Gastrocnemius medialis (tissue), 4 donors: ENCODE measurements around the gene LAPTM4A. TPM values are rescaled to one million over a fixed set of nuclear protein-coding genes. Genes with fewer than 3 reads are reported as not detected.

Experiments used
- ATAC-seq, 2 donors: fragments of 150-250 bp; one replicate each; pipeline ENCODE4 v1.9.1; 2016
- DNase-seq, 2 donors: peaks; one replicate each; pipeline ENCODE4 v3.0.0-alpha.2; 2019
- H3K27ac ChIP-seq, 4 donors: fragments of 200-600 bp; sonication (generic); 1 replicate in 1 of 4; 2 replicates in 3 of 4; pipeline ENCODE4 v1.5.1; 2016 to 2018; ENCODE audit warnings: mild to moderate bottlenecking in 2 of 4, moderate library complexity in 1 of 4
- H3K27me3 ChIP-seq, 3 donors: fragments of 200-600 bp; sonication (generic) in 2 of 3; 1 replicate in 1 of 3; 2 replicates in 2 of 3; pipeline versions ENCODE4 v1.5.1 to v1.6.0; 2016 to 2019; ENCODE audit warnings: mild to moderate bottlenecking in 1 of 3, moderate library complexity in 1 of 3
- H3K36me3 ChIP-seq, 2 donors: fragments of 200-600 bp; sonication (generic) in 1 of 2; one replicate each; pipeline ENCODE4 v1.5.1; 2017 to 2018
- H3K4me1 ChIP-seq, 2 donors: fragments of 200-600 bp; sonication (generic) in 1 of 2; one replicate each; pipeline ENCODE4 v1.5.1; 2016 to 2017; ENCODE audit warnings: mild to moderate bottlenecking in 2 of 2
- H3K4me3 ChIP-seq, 4 donors: fragments of 200-600 bp; sonication (generic) in 3 of 4; 1 replicate in 1 of 4; 2 replicates in 3 of 4; pipeline ENCODE4 v1.5.1; 2016 to 2019; ENCODE audit warnings: mild to moderate bottlenecking in 2 of 4
- H3K9me3 ChIP-seq, 3 donors: fragments of 200-600 bp; sonication (generic) in 2 of 3; 1 replicate in 1 of 3; 2 replicates in 2 of 3; pipeline ENCODE4 v1.5.1; 2016 to 2019
- POLR2A ChIP-seq, 2 donors: fragments of 450-650 bp; IDR thresholded peaks; one replicate each; pipeline ENCODE4 v1.6.1; 2017; ENCODE audit warnings: antibody characterized with exemption in 2 of 2, mild to moderate bottlenecking in 2 of 2, moderate library complexity in 2 of 2
- in situ Hi-C, 4 donors: fragments of 200-750 bp; cut with MboI; loops; one replicate each; pipeline versions ENCODE4 v1.15.0 to v1.8.0; 2017; ENCODE audit warnings: low sequenced_read_pairs in 4 of 4
- intact Hi-C: fragments of 100-400 bp; cut with DNase I; formaldehyde crosslinking; loops from one replicate; pipeline ENCODE4 v1.15.1; 2023; ENCODE audit warnings: low total_unique reads
- total RNA-seq, 4 donors: library from RNA; depleted of rRNA; stranded (reverse); fragments of >200 nt; gene quantifications; one replicate each; pipeline versions ENCODE4 v1.1.0 to v1.2.3, GENCODE V29; 2016
- TF ChIP-seq, protein P1 (sequence below), 5 experiments: fragments of 450-650 bp in 3 of 5; fragments of 200-600 bp in 2 of 5; sonication (generic) in 2 of 5; IDR thresholded peaks in 4 of 5; conservative IDR thresholded peaks in 1 of 5; 1 replicate in 4 of 5; 2 replicates in 1 of 5; pipeline ENCODE4 v1.5.1; 2016 to 2019; ENCODE audit warnings: antibody characterized with exemption in 5 of 5, mild to moderate bottlenecking in 3 of 5, moderate library complexity in 3 of 5

Gene LAPTM4A
- total RNA-seq, 4 donors from 2014 or later, result 53.8 to 62.3 (median 57.4) TPM

- H3K36me3 ChIP-seq, result no peaks in the 10 kb centered on the region
Observed at GRCh38 chr2:20061940-20062339, 10.5 kb upstream of the LAPTM4A start.

DNA sequence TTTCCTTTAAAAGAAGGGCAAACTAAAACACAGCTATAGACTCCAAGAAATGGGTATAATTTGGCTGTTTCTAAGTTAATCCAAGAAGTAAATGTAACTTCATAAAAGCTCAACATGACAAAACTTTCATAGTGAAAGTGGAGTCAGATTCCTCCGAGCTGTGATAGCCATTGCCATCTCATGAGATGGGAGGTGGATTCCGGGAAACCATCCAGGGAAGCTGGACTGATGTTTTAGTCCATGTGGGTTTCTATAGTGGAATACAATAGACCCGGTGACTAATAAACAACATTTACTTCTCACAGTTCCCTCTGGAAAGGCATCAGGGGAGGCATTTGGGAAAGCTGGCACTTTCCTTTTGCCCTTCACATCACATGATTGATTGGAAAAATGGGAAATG, 10.0 kb upstream of the LAPTM4A start:
- DNase-seq, result no peak
- no peak for ATAC-seq
- TF ChIP-seq, protein P1, sequence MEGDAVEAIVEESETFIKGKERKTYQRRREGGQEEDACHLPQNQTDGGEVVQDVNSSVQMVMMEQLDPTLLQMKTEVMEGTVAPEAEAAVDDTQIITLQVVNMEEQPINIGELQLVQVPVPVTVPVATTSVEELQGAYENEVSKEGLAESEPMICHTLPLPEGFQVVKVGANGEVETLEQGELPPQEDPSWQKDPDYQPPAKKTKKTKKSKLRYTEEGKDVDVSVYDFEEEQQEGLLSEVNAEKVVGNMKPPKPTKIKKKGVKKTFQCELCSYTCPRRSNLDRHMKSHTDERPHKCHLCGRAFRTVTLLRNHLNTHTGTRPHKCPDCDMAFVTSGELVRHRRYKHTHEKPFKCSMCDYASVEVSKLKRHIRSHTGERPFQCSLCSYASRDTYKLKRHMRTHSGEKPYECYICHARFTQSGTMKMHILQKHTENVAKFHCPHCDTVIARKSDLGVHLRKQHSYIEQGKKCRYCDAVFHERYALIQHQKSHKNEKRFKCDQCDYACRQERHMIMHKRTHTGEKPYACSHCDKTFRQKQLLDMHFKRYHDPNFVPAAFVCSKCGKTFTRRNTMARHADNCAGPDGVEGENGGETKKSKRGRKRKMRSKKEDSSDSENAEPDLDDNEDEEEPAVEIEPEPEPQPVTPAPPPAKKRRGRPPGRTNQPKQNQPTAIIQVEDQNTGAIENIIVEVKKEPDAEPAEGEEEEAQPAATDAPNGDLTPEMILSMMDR (IDR thresholded peaks at IDR 0.05 in 4 of 5, conservative IDR thresholded peaks at IDR 0.05 in 1 of 5), result no peak
- TF ChIP-seq POLR2A (IDR thresholded peaks at IDR 0.05), result no peak
- Histone ChIP-seq H3K9me3 (no peaks in the 10 kb centered on the region), H3K27me3 (no peaks in the 10 kb centered on the region), H3K36me3 (no peaks in the 10 kb centered on the region), H3K4me3 (no peak overlapping the region), H3K27ac (no peak overlapping the region), H3K4me1 (peaks cover 4 to 7% of the 10 kb centered on the region in 2 donors)
- intact Hi-C loops (no loop called here), in situ Hi-C loops (loop anchor here in 1 of 4 donors (25.0 kb wide), 1 partner anchor 576 kb away; no protein-coding TSS in a partner anchor)

More at GRCh38 chr2:20061940-20062339, 10.5 kb upstream of the LAPTM4A start:
- no peaks in the 10 kb centered on the region for H3K9me3 ChIP-seq
- in situ Hi-C loops, result loop anchor here in 1 of 4 donors (25.0 kb wide), 1 partner anchor 575 kb away; no protein-coding TSS in a partner anchor
- H3K27ac ChIP-seq, result no peak overlapping the region
- H3K4me3 ChIP-seq, result no peak overlapping the region
- H3K4me1 ChIP-seq, result peaks cover 4 to 9% of the 10 kb centered on the region in 2 donors
- no peak for DNase-seq
- no peak for ATAC-seq
- TF ChIP-seq, protein P1 (IDR thresholded peaks at IDR 0.05 in 4 of 5, conservative IDR thresholded peaks at IDR 0.05 in 1 of 5), result no peak
- no peak for TF ChIP-seq POLR2A (IDR thresholded peaks at IDR 0.05)
- intact Hi-C loops, result no loop called here
- no peaks in the 10 kb centered on the region for H3K27me3 ChIP-seq

DNA sequence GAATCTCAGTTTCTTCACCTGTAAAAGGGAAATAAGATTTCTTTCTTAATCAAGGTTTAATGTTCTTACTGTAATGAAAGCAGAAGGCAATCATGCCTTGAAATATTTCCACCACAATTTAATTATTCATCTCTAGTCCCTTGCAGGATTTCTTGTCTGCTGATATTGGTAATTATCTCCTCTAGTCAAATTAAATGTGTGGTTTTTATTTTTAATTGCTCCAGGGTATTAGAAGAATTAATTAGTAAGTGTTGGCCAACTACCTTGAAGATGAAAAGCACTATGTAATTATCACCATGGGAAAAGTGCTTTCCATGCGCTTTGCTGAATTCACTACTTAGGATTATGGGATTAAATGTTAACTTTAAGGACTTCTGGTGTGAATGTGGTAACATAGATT, 8.7 kb upstream of the LAPTM4A start:
- intact Hi-C loops (no loop called here), in situ Hi-C loops (loop anchor here in 1 of 4 donors (25.0 kb wide), 1 partner anchor 577 kb away; no protein-coding TSS in a partner anchor)
- TF ChIP-seq, protein P1 (IDR thresholded peaks at IDR 0.05 in 4 of 5, conservative IDR thresholded peaks at IDR 0.05 in 1 of 5), result no peak
- TF ChIP-seq POLR2A (IDR thresholded peaks at IDR 0.05), result no peak
- DNase-seq (no peak), ATAC-seq (no peak)
- no peak overlapping the region for H3K27ac ChIP-seq
- no peak overlapping the region for H3K4me3 ChIP-seq
- no peaks in the 10 kb centered on the region for H3K27me3 ChIP-seq
- no peaks in the 10 kb centered on the region for H3K9me3 ChIP-seq
- H3K4me1 ChIP-seq, result no peaks in the 10 kb centered on the region
- H3K36me3 ChIP-seq, result no peaks in the 10 kb centered on the region

- intact Hi-C loops, result no loop called here
- in situ Hi-C loops, result loop anchor here in 1 of 4 donors (25.0 kb wide), 1 partner anchor 580 kb away; no protein-coding TSS in a partner anchor
Observed at GRCh38 chr2:20057268-20057667, 5.8 kb upstream of the LAPTM4A start.

More at GRCh38 chr2:20057268-20057667, 5.8 kb upstream of the LAPTM4A start:
- Histone ChIP-seq H3K4me1 (peaks cover 5 to 9% of the 10 kb centered on the region in 2 donors), H3K27ac (no peak overlapping the region), H3K4me3 (no peak overlapping the region), H3K27me3 (no peaks in the 10 kb centered on the region), H3K9me3 (no peaks in the 10 kb centered on the region), H3K36me3 (no peaks in the 10 kb centered on the region)
- ATAC-seq (no peak), DNase-seq (no peak)
- no peak for TF ChIP-seq POLR2A (IDR thresholded peaks at IDR 0.05)
- TF ChIP-seq, protein P1 (IDR thresholded peaks at IDR 0.05 in 4 of 5, conservative IDR thresholded peaks at IDR 0.05 in 1 of 5), result no peak
